Measurements from ENCODE around the gene GRIK3.

The GRIK3 gene

GRCh38 chr1:36764798-36765197 is 269.5 kb downstream of the GRIK3 start:
- Histone ChIP-seq H3K36me3 (ENCODE audit: insufficient read depth, low read length) (no peaks in the 10 kb centered on the region), H3K9ac (ENCODE audit: low read depth, low read length) (no peak overlapping the region), H3K9me3 (ENCODE audit: control insufficient read depth, insufficient read depth, low read length) (no peaks in the 10 kb centered on the region), H3K4me1 (ENCODE audit: insufficient read depth, low read length) (peaks cover 9% of the 10 kb centered on the region; the same call in 1 of the 2 replicates)

- Histone ChIP-seq H3K4me1 (ENCODE audit: insufficient read depth, low read length) (peaks cover 8% of the 10 kb centered on the region; the same call in 1 of the 2 replicates), H3K9me3 (ENCODE audit: control insufficient read depth, insufficient read depth, low read length) (no peaks in the 10 kb centered on the region; the same call in 1 of the 2 replicates), H3K36me3 (ENCODE audit: insufficient read depth, low read length) (no peaks in the 10 kb centered on the region), H3K9ac (ENCODE audit: low read depth, low read length) (no peak overlapping the region)
Observed at GRCh38 chr1:36763771-36764170, 270.5 kb downstream of the GRIK3 start.

- Histone ChIP-seq H3K4me1 (ENCODE audit: insufficient read depth, low read length) (peaks cover 8% of the 10 kb centered on the region; the same call in 1 of the 2 replicates), H3K9me3 (ENCODE audit: control insufficient read depth, insufficient read depth, low read length) (no peaks in the 10 kb centered on the region; the same call in 1 of the 2 replicates), H3K36me3 (ENCODE audit: insufficient read depth, low read length) (no peaks in the 10 kb centered on the region), H3K9ac (ENCODE audit: low read depth, low read length) (no peak overlapping the region)
Observed at GRCh38 chr1:36762174-36762573, 272.1 kb downstream of the GRIK3 start.

GRCh38 chr1:36761113-36761512 is 273.2 kb downstream of the GRIK3 start:
- no peaks in the 10 kb centered on the region for H3K36me3 ChIP-seq (ENCODE audit: insufficient read depth, low read length)
- peaks cover 5% of the 10 kb centered on the region; the same call in 1 of the 2 replicates for H3K4me1 ChIP-seq (ENCODE audit: insufficient read depth, low read length)
- no peak overlapping the region for H3K9ac ChIP-seq (ENCODE audit: low read depth, low read length)

GRCh38 chr1:36760081-36760480 is 274.2 kb downstream of the GRIK3 start:
- no peaks in the 10 kb centered on the region for H3K36me3 ChIP-seq (ENCODE audit: insufficient read depth, low read length)
- H3K4me1 ChIP-seq (ENCODE audit: insufficient read depth, low read length) = 0 out of 2 replicates have a peak, but pooled peaks cover 3% of the 10 kb centered on the region
- H3K9me3 ChIP-seq (ENCODE audit: control insufficient read depth, insufficient read depth, low read length) = no peaks in the 10 kb centered on the region; the same call in 1 of the 2 replicates
- H3K9ac ChIP-seq (ENCODE audit: low read depth, low read length) = no peak overlapping the region

More at GRCh38 chr1:36761113-36761512, 273.2 kb downstream of the GRIK3 start:
- H3K9me3 ChIP-seq (ENCODE audit: control insufficient read depth, insufficient read depth, low read length) = no peaks in the 10 kb centered on the region; the same call in 1 of the 2 replicates

- Histone ChIP-seq H3K9ac (ENCODE audit: low read depth, low read length) (no peak overlapping the region), H3K9me3 (ENCODE audit: control insufficient read depth, insufficient read depth, low read length) (no peaks in the 10 kb centered on the region; the same call in 1 of the 2 replicates), H3K36me3 (ENCODE audit: insufficient read depth, low read length) (no peaks in the 10 kb centered on the region), H3K4me1 (ENCODE audit: insufficient read depth, low read length) (no peaks in the 10 kb centered on the region)
Observed at GRCh38 chr1:36759355-36759754, 275.0 kb downstream of the GRIK3 start.

- Histone ChIP-seq H3K9ac (ENCODE audit: low read depth, low read length) (no peak overlapping the region), H3K9me3 (ENCODE audit: control insufficient read depth, insufficient read depth, low read length) (no peaks in the 10 kb centered on the region; the same call in 1 of the 2 replicates), H3K4me1 (ENCODE audit: insufficient read depth, low read length) (peaks cover 8% of the 10 kb centered on the region; the same call in 1 of the 2 replicates), H3K36me3 (ENCODE audit: insufficient read depth, low read length) (no peaks in the 10 kb centered on the region)
Observed at GRCh38 chr1:36755303-36756230, 278.7 kb downstream of the GRIK3 start.

- Histone ChIP-seq H3K9me3 (ENCODE audit: control insufficient read depth, insufficient read depth, low read length) (no peaks in the 10 kb centered on the region), H3K36me3 (ENCODE audit: insufficient read depth, low read length) (no peaks in the 10 kb centered on the region), H3K9ac (ENCODE audit: low read depth, low read length) (no peak overlapping the region), H3K4me1 (ENCODE audit: insufficient read depth, low read length) (peaks cover 8% of the 10 kb centered on the region; the same call in 1 of the 2 replicates)
Observed at GRCh38 chr1:36754366-36754765, 279.9 kb downstream of the GRIK3 start.

- H3K9me3 ChIP-seq (ENCODE audit: control insufficient read depth, insufficient read depth, low read length) = no peaks in the 10 kb centered on the region
- H3K36me3 ChIP-seq (ENCODE audit: insufficient read depth, low read length) = no peaks in the 10 kb centered on the region
- H3K4me1 ChIP-seq (ENCODE audit: insufficient read depth, low read length) = peaks cover 8% of the 10 kb centered on the region; the same call in 1 of the 2 replicates
- H3K9ac ChIP-seq (ENCODE audit: low read depth, low read length) = no peak overlapping the region
Observed at GRCh38 chr1:36753451-36753850, 280.9 kb downstream of the GRIK3 start.

- Histone ChIP-seq H3K36me3 (ENCODE audit: insufficient read depth, low read length) (no peaks in the 10 kb centered on the region), H3K4me1 (ENCODE audit: insufficient read depth, low read length) (peaks cover 8% of the 10 kb centered on the region; the same call in 1 of the 2 replicates), H3K9me3 (ENCODE audit: control insufficient read depth, insufficient read depth, low read length) (no peaks in the 10 kb centered on the region), H3K9ac (ENCODE audit: low read depth, low read length) (no peak overlapping the region)
Observed at GRCh38 chr1:36752891-36753361, 281.4 kb downstream of the GRIK3 start.

- H3K4me1 ChIP-seq (ENCODE audit: insufficient read depth, low read length) = peaks cover 8% of the 10 kb centered on the region; the same call in 1 of the 2 replicates
- no peak overlapping the region for H3K9ac ChIP-seq (ENCODE audit: low read depth, low read length)
- H3K36me3 ChIP-seq (ENCODE audit: insufficient read depth, low read length) = no peaks in the 10 kb centered on the region
- H3K9me3 ChIP-seq (ENCODE audit: control insufficient read depth, insufficient read depth, low read length) = no peaks in the 10 kb centered on the region
Observed at GRCh38 chr1:36752431-36752830, 281.9 kb downstream of the GRIK3 start.

- H3K9ac ChIP-seq (ENCODE audit: low read depth, low read length) = no peak overlapping the region
- H3K36me3 ChIP-seq (ENCODE audit: insufficient read depth, low read length) = no peaks in the 10 kb centered on the region
- H3K4me1 ChIP-seq (ENCODE audit: insufficient read depth, low read length) = peaks cover 8% of the 10 kb centered on the region; the same call in 1 of the 2 replicates
- no peaks in the 10 kb centered on the region for H3K9me3 ChIP-seq (ENCODE audit: control insufficient read depth, insufficient read depth, low read length)
Observed at GRCh38 chr1:36751525-36751924, 282.8 kb downstream of the GRIK3 start.

GRCh38 chr1:36748466-36748865 is 285.8 kb downstream of the GRIK3 start:
- Histone ChIP-seq H3K9ac (ENCODE audit: low read depth, low read length) (no peak overlapping the region), H3K9me3 (ENCODE audit: control insufficient read depth, insufficient read depth, low read length) (no peaks in the 10 kb centered on the region)

More at GRCh38 chr1:36748466-36748865, 285.8 kb downstream of the GRIK3 start:
- Histone ChIP-seq H3K36me3 (ENCODE audit: insufficient read depth, low read length) (no peaks in the 10 kb centered on the region), H3K4me1 (ENCODE audit: insufficient read depth, low read length) (peaks cover 8% of the 10 kb centered on the region; the same call in 1 of the 2 replicates)
